H1 (cell line): Measurements from ENCODE around the gene AKAP8. TPM values are rescaled to one million over a fixed set of nuclear protein-coding genes. Genes with fewer than 3 reads are reported as not detected.

Source experiments
- CTCF ChIA-PET: fragments of 300-600 bp; sonication (Branson Sonifier 250); formaldehyde crosslinking; loops from one replicate; lab custom pipeline; 2021; ENCODE audit not compliant: partially characterized antibody; lab: Charles Lee
- POLR2A ChIA-PET: fragments of 300-600 bp; sonication (Branson Sonifier 250); formaldehyde crosslinking; loops from one replicate; lab custom pipeline; 2021; ENCODE audit warnings: inconsistent platforms; ENCODE audit not compliant: partially characterized antibody; lab: Charles Lee
- DNase-seq, 2 experiments: peaks; one replicate each; pipeline versions ENCODE4 v3.0.0 to v3.0.0-alpha.2; 2010 to 2022; ENCODE audit warnings: low spot score in 2 of 2, low read depth in 1 of 2, mixed read lengths in 1 of 2
- FAIRE-seq: peaks from 2 replicates; lab custom pipeline; 2011; peaks lifted over from hg19 to GRCh38; lab: Jason Lieb, UNC
- H2AFZ ChIP-seq: 2 replicates; pipeline ENCODE4 v1.8.1; 2012; ENCODE audit warnings: low read length, inconsistent platforms
- H2AK5ac ChIP-seq: 2 replicates; pipeline ENCODE4 v1.6.1; 2013; ENCODE audit warnings: low read depth, low read length
- H2BK120ac ChIP-seq: replicated peaks from 2 replicates; pipeline ENCODE3; 2013; ENCODE audit warnings: low read depth, low read length, inconsistent platforms
- H2BK12ac ChIP-seq: 2 replicates; pipeline ENCODE4 v1.6.1; 2013; ENCODE audit warnings: low read depth, low read length
- H2BK15ac ChIP-seq: 2 replicates; pipeline ENCODE4 v1.6.1; 2013; ENCODE audit warnings: low read length
- H2BK20ac ChIP-seq: 2 replicates; pipeline ENCODE4 v1.6.1; 2013; ENCODE audit warnings: low read length
- H2BK5ac ChIP-seq: 2 replicates; pipeline ENCODE4 v1.6.1; 2013; ENCODE audit warnings: low read depth, low read length
- H3K14ac ChIP-seq: 2 replicates; pipeline ENCODE4 v1.6.1; 2013; ENCODE audit warnings: inconsistent platforms; ENCODE audit not compliant: insufficient read length
- H3K18ac ChIP-seq: 2 replicates; pipeline ENCODE4 v1.6.1; 2013; ENCODE audit warnings: low read length; ENCODE audit errors: extremely low read depth
- H3K23ac ChIP-seq: 2 replicates; pipeline ENCODE4 v1.6.1; 2013; ENCODE audit warnings: inconsistent platforms; ENCODE audit not compliant: insufficient read length
- H3K23me2 ChIP-seq: 2 replicates; pipeline ENCODE4 v1.6.1; 2013; ENCODE audit warnings: low read depth, low read length
- H3K27ac ChIP-seq: 2 replicates; pipeline ENCODE4 v1.6.1; 2011; ENCODE audit warnings: low read depth, low read length, inconsistent platforms
- H3K27me3 ChIP-seq, 4 experiments: replicated peaks in 1 of 4; 1 replicate in 1 of 4; 2 replicates in 3 of 4; pipeline versions ENCODE4 v1.6.1 to v1.8.1; 2011 to 2013; ENCODE audit warnings: low read length in 3 of 4, mild to moderate bottlenecking in 3 of 4, inconsistent platforms in 2 of 4, mixed read lengths in 2 of 4, moderate library complexity in 1 of 4; ENCODE audit not compliant: control insufficient read depth in 3 of 4, insufficient read depth in 3 of 4; ENCODE audit errors: extremely low read depth in 1 of 4
- H3K36me3 ChIP-seq, 4 experiments: 2 replicates each; pipeline versions ENCODE4 v1.6.1 to v1.8.1; 2011 to 2013; ENCODE audit warnings: mild to moderate bottlenecking in 4 of 4, low read length in 3 of 4, moderate library complexity in 2 of 4, control low read depth in 1 of 4, inconsistent platforms in 1 of 4; ENCODE audit not compliant: insufficient read depth in 4 of 4, control insufficient read depth in 2 of 4
- H3K4ac ChIP-seq: replicated peaks from 2 replicates; pipeline ENCODE3; 2013; ENCODE audit warnings: low read length, low read depth, mixed read lengths, inconsistent platforms; ENCODE audit not compliant: insufficient read length
- H3K4me1 ChIP-seq, 4 experiments: replicated peaks in 1 of 4; 1 replicate in 1 of 4; 2 replicates in 3 of 4; pipeline versions ENCODE4 v1.6.1 to v1.8.1; 2011 to 2013; ENCODE audit warnings: low read length in 3 of 4, inconsistent platforms in 2 of 4, mixed read lengths in 1 of 4; ENCODE audit not compliant: insufficient read depth in 4 of 4, control insufficient read depth in 3 of 4
- H3K4me2 ChIP-seq, 2 experiments: 2 replicates each; pipeline versions ENCODE4 v1.6.1 to v1.8.1; 2011 to 2013; ENCODE audit warnings: low read depth in 2 of 2, low read length in 2 of 2, control low read depth in 1 of 2, inconsistent platforms in 1 of 2, mild to moderate bottlenecking in 1 of 2; ENCODE audit not compliant: insufficient read depth in 1 of 2
- H3K4me3 ChIP-seq, 4 experiments: fragments of 200-600, 300-600 bp in 1 of 4; sonication (generic), shearing (Covaris generic), sonication (Bioruptor Twin) in 1 of 4; 2 replicates each; pipeline versions ENCODE4 v1.5.1 to v1.8.1; 2011 to 2016; ENCODE audit warnings: low read length in 4 of 4, low read depth in 3 of 4, control low read depth in 2 of 4, inconsistent platforms in 2 of 4, mild to moderate bottlenecking in 2 of 4, mixed read lengths in 1 of 4, moderate library complexity in 1 of 4; ENCODE audit not compliant: insufficient read depth in 2 of 4; ENCODE audit errors: extremely low read depth in 1 of 4
- H3K56ac ChIP-seq: replicated peaks from 2 replicates; pipeline ENCODE3; 2013; ENCODE audit warnings: low read depth, mild to moderate bottlenecking, mixed read lengths, low read length, inconsistent platforms; ENCODE audit not compliant: insufficient read length
- H3K79me1 ChIP-seq: 2 replicates; pipeline ENCODE4 v1.6.1; 2013; ENCODE audit warnings: low read depth, low read length, control low read depth
- H3K79me2 ChIP-seq, 2 experiments: 2 replicates each; pipeline versions ENCODE4 v1.6.1 to v1.8.1; 2012 to 2013; ENCODE audit warnings: low read length in 2 of 2, mild to moderate bottlenecking in 2 of 2, inconsistent platforms in 1 of 2; ENCODE audit not compliant: insufficient read depth in 2 of 2, control insufficient read depth in 1 of 2
- H3K9ac ChIP-seq, 4 experiments: replicated peaks in 1 of 4; 1 replicate in 1 of 4; 2 replicates in 3 of 4; pipeline versions ENCODE4 v1.6.1 to v1.8.1; 2011 to 2013; ENCODE audit warnings: low read depth in 3 of 4, low read length in 3 of 4, control low read depth in 2 of 4, mild to moderate bottlenecking in 2 of 4, moderate library complexity in 2 of 4, inconsistent platforms in 1 of 4; ENCODE audit errors: extremely low read depth in 1 of 4
- H3K9me3 ChIP-seq, 2 experiments: 2 replicates each; pipeline versions ENCODE4 v1.6.1 to v1.8.1; 2012 to 2013; ENCODE audit warnings: mild to moderate bottlenecking in 2 of 2, moderate library complexity in 2 of 2, control low read depth in 1 of 2, inconsistent platforms in 1 of 2, low read depth in 1 of 2, low read length in 1 of 2, mixed read lengths in 1 of 2; ENCODE audit not compliant: insufficient read depth in 2 of 2
- H4K20me1 ChIP-seq, 2 experiments: replicated peaks in 1 of 2; 2 replicates each; pipeline versions ENCODE3 to v1.8.1; 2011 to 2013; ENCODE audit warnings: inconsistent platforms in 2 of 2, low read length in 2 of 2, mild to moderate bottlenecking in 1 of 2; ENCODE audit not compliant: insufficient read depth in 2 of 2, control insufficient read depth in 1 of 2
- H4K5ac ChIP-seq: 2 replicates; pipeline ENCODE4 v1.6.1; 2013; ENCODE audit warnings: low read length, low read depth, mixed read lengths, inconsistent platforms; ENCODE audit not compliant: insufficient read length
- H4K8ac ChIP-seq: 2 replicates; pipeline ENCODE4 v1.8.0; 2013; ENCODE audit warnings: mild to moderate bottlenecking, moderate library complexity, low read length, inconsistent platforms; ENCODE audit not compliant: insufficient read depth; ENCODE audit errors: extremely low read depth
- H4K91ac ChIP-seq: replicated peaks from 2 replicates; pipeline ENCODE3; 2013; ENCODE audit warnings: low read length, mixed read lengths, inconsistent platforms; ENCODE audit not compliant: insufficient read length
- KDM4A ChIP-seq: IDR thresholded peaks from one replicate; pipeline ENCODE4 v1.7.1; 2012; ENCODE audit warnings: low read depth, mild to moderate bottlenecking, moderate library complexity, low read length, inconsistent platforms; ENCODE audit not compliant: severe bottlenecking
- SIRT6 ChIP-seq: IDR thresholded peaks from one replicate; pipeline ENCODE4 v1.7.1; 2012; ENCODE audit warnings: low read length, inconsistent platforms
- SP1 ChIP-seq: IDR thresholded peaks from 2 replicates; pipeline ENCODE4 v1.6.1; 2011; ENCODE audit warnings: low read depth, low read length
- TEAD4 ChIP-seq: IDR thresholded peaks from 2 replicates; pipeline ENCODE4 v1.6.1; 2012; ENCODE audit warnings: low read depth, low read length, inconsistent platforms, mixed read lengths
- WGBS, 2 experiments: shearing (Covaris generic) in 1 of 2; methylation state at CpG; one replicate each; pipeline versions ENCODE4 v1.1.6 to v1.1.7; 2013 to 2015; ENCODE audit warnings: low lambda C conversion rate in 2 of 2, mixed read lengths in 2 of 2, inconsistent platforms in 1 of 2, low coverage in 1 of 2, missing lambda C conversion rate in 1 of 2; ENCODE audit not compliant: insufficient replicate concordance in 2 of 2, insufficient coverage in 1 of 2, insufficient read length in 1 of 2; ENCODE audit errors: extremely low coverage in 1 of 2, missing lambda C conversion rate in 1 of 2; 5-methylcytosine and 5-hydroxymethylcytosine counted together
- polyA plus RNA-seq, 7 experiments: library from polyadenylated mRNA; depleted of rRNA in 3 of 7; stranded (reverse) in 5 of 7; unstranded in 2 of 7; fragments of >200 nt in 5 of 7; fragments of 200-250 nt in 2 of 7; gene quantifications; 1 replicate in 5 of 7; 2 replicates in 1 of 7; 4 replicates in 1 of 7; pipeline versions ENCODE4 v1.2.1 to v1.2.3, GENCODE V29; 2011 to 2013; ENCODE audit warnings: missing spikeins in 2 of 7, mixed read lengths in 2 of 7
- total RNA-seq: library from RNA; stranded (reverse); fragmentation: NEBNext Ultra II Directional; extraction: Animal tissue kit (Norgen Biotek cat#: 25700); gene quantifications from 2 replicates; pipeline ENCODE4 v1.2.1, GENCODE V29; 2021
- TF ChIP-seq, protein P1 (sequence below): IDR thresholded peaks from 2 replicates; pipeline ENCODE4 v1.6.1; 2011; ENCODE audit warnings: low read length, improper control_type of control experiment

The AKAP8 gene
- total and polyA plus RNA-seq, 2 of the 8 experiments (the other 6 are each of a cell fraction or from before 2014, with no cell fraction given) = 17.0 to 41.0 TPM

DNA sequence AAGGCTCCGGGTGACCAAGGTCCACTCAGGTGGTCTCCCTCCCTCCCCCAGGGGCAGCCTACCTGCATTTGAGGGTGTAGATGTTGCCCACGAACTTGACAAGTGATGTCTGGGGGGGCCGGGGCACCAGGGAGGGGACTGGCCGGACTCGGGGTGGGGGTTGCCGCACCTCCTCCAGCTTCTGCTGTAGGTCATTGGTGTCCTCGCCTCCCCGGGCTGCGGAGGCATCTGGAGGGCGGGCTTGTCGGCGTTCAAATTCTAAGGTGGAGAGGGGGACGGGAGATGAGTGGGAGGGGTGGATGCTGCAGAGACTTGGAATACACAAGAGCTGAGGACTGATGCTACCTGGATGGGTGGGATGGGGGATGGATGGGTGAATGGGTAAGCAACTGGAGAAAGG is 44.5 kb upstream of the AKAP8 start:
- ChIA-PET POLR2A (no interaction called here), CTCF (interaction anchor here (0.9 kb wide), 1 partner anchor 135 kb away, joined by 3 read pairs; no protein-coding TSS in a partner anchor)
- Histone ChIP-seq H3K23ac (no peak overlapping the region), H2BK120ac (no peak overlapping the region), H3K4me2 (no peak overlapping the region), H2BK5ac (no peak overlapping the region), H2BK15ac (no peak overlapping the region), H3K27me3 (no peaks in the 10 kb centered on the region), H2AFZ (no peak overlapping the region), H2BK20ac (no peak overlapping the region), H4K8ac (no peak overlapping the region), H4K5ac (no peak overlapping the region), H3K79me2 (peaks cover 0 to 4% of the 10 kb centered on the region in 2 experiments; a peak in 1 of 4 replicates), H2BK12ac (no peak overlapping the region), H3K9ac (no peak overlapping the region), H3K14ac (no peak overlapping the region), H2AK5ac (no peak overlapping the region), H3K79me1 (peaks cover 5% of the 10 kb centered on the region; the same call in 1 of the 2 replicates), H3K4me1 (no peaks in the 10 kb centered on the region), H3K23me2 (no peaks in the 10 kb centered on the region), H3K36me3 (peaks cover 2 to 44% (median 21%) of the 10 kb centered on the region in 4 experiments; a peak in 6 of 8 replicates), H3K9me3 (peaks cover 3 to 4% of the 10 kb centered on the region in 2 experiments; a peak in 1 of 4 replicates), H3K18ac (no peak overlapping the region), H3K4ac (no peak overlapping the region), H4K20me1 (peaks cover 2 to 8% of the 10 kb centered on the region in 2 experiments), H3K27ac (no peak overlapping the region), H3K56ac (no peak overlapping the region), H4K91ac (no peak overlapping the region), H3K4me3 (no peak overlapping the region)
- FAIRE-seq = no peak
- DNase-seq = no peak
- WGBS, 2 experiments = 100% methylated on average over 4 of the region's 13 CpGs; no CpG with 5 or more reads in 1 of the 2 experiments
- TF ChIP-seq TEAD4 (no peak), KDM4A (no peak), SP1 (no peak), SIRT6 (no peak)
- TF ChIP-seq, protein P1, sequence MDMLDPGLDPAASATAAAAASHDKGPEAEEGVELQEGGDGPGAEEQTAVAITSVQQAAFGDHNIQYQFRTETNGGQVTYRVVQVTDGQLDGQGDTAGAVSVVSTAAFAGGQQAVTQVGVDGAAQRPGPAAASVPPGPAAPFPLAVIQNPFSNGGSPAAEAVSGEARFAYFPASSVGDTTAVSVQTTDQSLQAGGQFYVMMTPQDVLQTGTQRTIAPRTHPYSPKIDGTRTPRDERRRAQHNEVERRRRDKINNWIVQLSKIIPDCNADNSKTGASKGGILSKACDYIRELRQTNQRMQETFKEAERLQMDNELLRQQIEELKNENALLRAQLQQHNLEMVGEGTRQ = no peak
